Erythroblast (primary cell): ENCODE results near the gene SCRN2.

Experiments
- DNase-seq, 2 experiments: peaks; one replicate each; lab custom pipeline; 2025; lab: John Stamatoyannopoulos, UW
- GATA1 ChIP-seq: IDR thresholded peaks from 2 replicates; pipeline ENCODE4 v1.6.1; 2011; ENCODE audit warnings: low read depth, mild to moderate bottlenecking, control low read depth, low read length, moderate library complexity
- POLR2A ChIP-seq: IDR thresholded peaks from 2 replicates; pipeline ENCODE4 v1.6.1; 2011; ENCODE audit warnings: mild to moderate bottlenecking, low read length

Gene SCRN2

DNA sequence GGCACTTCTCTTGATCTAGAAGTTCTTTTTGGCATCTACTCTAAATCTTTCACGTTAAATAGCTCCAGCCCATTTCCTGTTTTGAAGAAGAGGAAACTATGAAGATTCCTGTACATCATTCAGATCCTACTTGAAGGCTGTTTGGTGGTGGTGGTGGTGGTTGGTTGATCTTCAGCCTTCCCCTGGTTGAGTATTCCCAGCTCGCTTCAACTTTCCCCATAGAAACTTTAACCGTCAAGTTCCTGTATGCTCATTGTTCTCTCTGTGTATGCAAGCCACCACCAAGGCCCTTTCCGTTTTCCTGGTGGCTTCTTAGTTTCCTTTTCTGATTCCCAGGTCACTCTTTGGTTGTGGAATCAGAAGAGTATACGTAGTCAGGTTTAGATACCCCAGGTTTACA lies 6.3 kb downstream of the SCRN2 start:
- TF ChIP-seq POLR2A (no peak), GATA1 (no peak)
- DNase-seq: no peak

DNA sequence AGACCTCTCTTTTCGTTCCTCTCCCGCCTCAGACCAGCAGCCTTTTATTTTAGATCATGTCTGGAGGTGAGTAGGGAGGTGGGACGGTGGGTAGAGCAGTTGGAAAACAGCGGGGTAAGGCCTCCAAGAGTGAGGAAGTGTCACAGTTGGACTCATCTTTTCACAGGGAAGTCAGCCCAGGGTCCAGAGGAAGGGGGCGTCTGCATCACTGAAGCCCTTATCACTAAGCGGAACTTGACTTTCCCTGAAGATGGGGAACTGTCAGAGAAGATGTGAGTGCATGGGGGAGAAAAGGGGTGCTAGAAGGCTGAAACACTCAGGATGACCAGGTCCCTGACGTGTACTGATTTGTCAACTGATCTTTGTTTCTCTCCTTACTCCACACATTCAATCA lies 9.1 kb downstream of the SCRN2 start:
- DNase-seq: peak in 1 of 2 experiments; percentile 35
- TF ChIP-seq GATA1 (no peak), POLR2A (no peak)

DNA sequence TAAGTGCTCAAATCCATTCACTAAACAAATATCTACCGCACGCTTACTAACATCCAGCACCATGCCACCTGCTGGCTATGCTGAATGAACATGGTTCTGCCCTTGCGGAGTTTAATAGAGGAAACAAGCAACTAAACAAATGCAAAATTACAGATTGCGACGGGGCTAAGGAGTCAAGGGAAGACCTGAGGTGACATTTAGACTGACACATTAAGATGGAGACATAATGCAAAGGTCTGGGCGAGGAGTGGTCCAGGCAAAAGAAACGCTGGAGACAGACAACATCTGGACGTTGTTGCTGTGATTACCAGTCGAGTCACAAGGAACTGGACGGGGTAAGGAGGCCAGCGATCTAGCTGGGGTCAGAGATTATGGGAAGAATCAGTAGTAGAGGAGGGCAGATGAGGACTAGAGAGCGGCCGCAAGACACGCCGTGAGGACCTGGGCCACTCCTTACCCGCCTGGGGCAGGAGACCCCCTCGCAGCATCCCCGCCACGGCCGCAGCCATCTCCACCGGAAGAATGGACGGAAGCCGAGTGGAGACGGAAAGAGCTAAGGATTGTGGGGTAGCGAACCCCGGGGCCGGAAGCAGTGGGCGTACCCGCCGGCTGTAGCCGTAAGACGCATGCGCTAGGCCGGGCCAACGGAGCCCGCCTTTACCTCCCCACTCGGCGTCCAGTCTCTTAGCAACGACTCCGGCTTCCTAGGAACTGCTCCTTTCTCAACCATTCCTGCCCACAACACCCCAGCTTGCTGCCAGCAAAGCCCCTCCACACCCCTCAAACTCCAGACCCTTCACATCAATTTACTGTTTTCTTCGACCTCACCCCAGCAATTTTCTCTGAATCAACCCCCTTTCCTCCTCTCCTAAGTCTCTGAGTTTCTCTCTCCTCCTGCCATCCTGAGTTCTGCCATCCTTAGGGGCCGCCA lies 9.8 kb downstream of the SCRN2 start, which contains the start of the genes LRRC46 and MRPL10:
TSS of gene LRRC46 (plus strand) at position 668 of the 931 bp plus-strand sequence. CDS start 320 bp downstream, outside the sequence.
TSS of gene MRPL10 (minus strand) at position 539 of the 931 bp plus-strand sequence. CDS start at position 509, 30 bp downstream.
- TF ChIP-seq POLR2A (peak; percentile 95), GATA1 (no peak)
- DNase-seq: peak; percentile 92 to 95

DNA sequence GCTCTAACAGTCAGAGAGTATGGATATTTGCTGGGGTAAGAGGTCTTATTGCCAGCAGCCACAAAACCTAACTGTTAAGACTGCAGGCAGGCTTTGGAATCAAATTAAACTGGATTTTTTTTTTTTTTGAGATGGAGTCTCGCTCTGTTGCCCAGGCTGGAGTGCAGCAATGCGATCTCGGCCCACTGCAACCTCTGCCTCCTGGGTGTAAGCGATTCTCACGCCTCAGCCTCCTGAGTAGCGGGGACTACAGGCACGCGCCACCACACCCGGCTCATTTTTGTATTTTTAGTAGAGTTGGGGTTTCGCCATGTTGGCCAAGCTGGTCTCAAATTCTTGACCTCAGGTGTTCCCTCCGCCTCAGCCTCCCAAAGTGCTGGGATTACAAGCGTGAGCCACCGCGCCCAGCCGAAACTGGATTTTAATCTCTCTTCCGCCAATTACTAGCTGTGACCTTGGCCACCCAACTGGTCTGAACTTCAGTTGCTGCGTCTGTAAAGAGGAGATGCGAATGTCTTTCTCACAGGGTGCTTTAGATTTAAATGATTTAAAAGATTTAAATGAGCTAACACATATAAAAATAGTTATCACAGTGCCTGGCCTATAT lies 10.6 kb downstream of the SCRN2 start:
- no peak for DNase-seq
- TF ChIP-seq GATA1: no peak
- no peak for TF ChIP-seq POLR2A

DNA sequence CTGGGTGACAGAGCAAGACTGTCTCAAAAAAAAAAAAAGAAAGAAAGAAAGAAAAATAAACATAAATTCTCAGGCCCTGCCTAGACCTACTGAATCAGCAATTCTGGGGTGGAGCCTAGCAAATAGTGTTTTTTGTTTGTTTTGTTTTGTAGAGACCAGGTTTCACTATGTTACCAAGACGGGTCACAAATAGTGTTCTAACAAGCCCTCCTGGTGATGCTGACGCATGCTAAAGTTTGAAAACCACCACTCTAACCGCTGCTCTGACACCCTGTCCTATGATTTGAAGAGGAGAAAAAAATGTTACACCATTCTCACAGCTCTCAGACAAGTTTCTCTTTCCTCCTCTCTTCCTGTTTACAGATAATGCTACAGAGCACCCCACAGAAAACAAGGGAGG lies 11.2 kb downstream of the SCRN2 start:
- no peak for TF ChIP-seq POLR2A
- DNase-seq: no peak

DNA sequence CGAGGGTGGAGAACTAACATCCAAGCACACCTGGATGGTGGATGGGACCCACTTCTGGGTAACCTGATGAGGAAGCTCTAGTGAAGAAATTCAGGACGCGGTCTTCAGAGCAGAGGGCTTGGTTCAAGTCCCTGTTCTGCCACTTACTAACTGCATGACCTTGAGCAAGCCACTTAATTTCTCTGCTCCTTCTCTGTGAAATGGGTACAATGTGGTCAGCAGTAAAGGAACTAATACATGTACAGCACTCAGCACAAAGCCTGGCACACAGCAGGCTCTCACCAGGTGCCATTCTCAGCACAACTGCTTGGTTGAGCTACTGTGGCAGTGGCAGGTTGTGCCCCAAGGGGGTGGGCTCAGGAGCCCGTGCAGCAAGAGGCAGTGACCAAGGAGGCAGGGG lies 17.6 kb downstream of the SCRN2 start:
- TF ChIP-seq POLR2A: no peak
- TF ChIP-seq GATA1: no peak
- DNase-seq: no peak

DNA sequence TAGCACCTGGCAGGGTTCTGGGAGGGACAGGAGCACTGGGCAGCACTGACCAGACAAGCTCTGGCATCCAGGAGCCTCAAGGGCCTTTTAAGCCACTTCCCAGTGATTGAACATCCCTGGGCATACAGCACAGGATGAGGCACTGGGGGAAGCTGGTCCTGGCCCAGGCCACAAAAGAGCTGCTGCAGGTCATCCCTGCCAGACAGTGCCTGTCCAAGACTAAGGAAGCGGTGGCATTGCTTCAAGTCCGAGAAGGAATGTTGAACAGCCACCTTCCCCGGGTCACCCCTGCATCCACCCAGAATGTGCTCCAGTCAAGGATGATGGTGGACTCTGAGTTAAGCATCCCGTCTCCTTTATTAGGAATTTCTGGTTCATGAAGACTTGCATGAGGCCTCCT lies 18.3 kb downstream of the SCRN2 start:
- DNase-seq: no peak
- TF ChIP-seq GATA1 (no peak), POLR2A (no peak)

DNA sequence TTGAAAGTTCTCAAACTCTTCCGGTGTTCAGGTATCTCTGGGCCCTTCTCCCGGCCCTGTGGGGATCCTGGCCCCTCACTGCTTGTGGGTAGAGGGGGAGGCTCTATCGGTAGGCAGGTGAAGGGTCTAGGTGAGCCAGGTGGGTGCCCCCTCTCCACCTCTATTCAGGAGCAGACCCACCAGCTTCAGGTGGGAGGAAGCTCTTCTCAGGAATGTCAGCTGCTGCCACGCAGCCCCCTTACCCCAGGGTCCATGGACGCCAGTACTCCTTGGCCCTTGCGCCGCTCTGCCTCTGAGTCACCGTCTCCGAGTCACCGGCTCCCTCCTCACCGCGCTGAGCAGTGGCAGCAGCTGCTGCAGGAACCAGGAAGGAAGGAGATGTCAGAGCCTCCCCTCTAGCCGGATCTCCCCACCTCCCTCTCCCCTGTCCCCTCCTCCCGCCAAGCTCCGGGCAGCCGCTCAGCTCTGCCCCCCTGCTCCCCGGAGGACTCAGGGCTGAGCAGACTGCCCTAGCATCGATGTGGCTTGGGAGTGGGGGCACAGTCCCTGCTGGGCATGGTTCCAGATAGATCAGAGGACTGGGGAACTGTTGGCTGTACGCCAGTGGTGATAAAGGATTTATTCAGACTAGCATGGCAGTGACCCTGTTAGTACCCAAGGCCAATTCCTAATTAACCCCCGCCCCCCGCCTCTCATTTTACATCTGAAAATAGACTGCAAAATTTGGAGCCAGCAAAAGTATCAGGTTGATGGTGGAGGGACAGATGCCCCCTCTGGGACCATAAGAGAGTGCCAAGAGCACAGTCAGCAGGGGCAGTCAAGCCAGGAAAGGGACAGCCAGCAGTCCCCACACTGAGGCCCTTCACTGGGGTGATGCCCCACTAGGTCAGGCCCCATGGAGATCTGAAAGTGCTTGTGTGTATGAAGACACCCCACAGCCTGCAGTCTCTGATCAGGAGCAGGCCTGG lies 19.4 kb downstream of the SCRN2 start, which contains the start of gene OSBPL7:
TSS of gene OSBPL7 (minus strand) at position 371 of the 968 bp plus-strand sequence. CDS start 1,516 bp downstream, outside the sequence.
- peak; percentile 76 to 78 for DNase-seq
- peak; percentile 63 for TF ChIP-seq POLR2A
- TF ChIP-seq GATA1: no peak

DNA sequence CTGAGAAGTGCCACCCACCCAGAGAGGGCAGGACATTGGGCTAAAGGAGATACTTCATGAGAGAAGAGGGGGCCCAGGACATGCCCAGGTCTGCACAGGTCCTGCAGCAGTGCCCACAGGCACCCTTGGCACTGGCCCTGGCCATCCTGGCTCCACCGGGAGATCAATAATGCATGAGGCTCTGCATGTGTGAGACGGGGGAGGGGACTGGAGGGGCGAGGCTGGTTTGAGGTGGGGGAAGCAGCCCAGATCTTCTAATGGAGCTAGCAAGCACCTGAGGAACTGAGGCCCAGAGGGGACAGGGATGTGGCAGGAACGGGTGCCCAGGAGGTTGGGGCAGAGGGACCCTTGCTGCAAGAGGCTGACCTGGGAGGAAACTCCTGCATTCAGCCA lies 20.0 kb downstream of the SCRN2 start:
- TF ChIP-seq POLR2A (no peak), GATA1 (no peak)
- no peak for DNase-seq

DNA sequence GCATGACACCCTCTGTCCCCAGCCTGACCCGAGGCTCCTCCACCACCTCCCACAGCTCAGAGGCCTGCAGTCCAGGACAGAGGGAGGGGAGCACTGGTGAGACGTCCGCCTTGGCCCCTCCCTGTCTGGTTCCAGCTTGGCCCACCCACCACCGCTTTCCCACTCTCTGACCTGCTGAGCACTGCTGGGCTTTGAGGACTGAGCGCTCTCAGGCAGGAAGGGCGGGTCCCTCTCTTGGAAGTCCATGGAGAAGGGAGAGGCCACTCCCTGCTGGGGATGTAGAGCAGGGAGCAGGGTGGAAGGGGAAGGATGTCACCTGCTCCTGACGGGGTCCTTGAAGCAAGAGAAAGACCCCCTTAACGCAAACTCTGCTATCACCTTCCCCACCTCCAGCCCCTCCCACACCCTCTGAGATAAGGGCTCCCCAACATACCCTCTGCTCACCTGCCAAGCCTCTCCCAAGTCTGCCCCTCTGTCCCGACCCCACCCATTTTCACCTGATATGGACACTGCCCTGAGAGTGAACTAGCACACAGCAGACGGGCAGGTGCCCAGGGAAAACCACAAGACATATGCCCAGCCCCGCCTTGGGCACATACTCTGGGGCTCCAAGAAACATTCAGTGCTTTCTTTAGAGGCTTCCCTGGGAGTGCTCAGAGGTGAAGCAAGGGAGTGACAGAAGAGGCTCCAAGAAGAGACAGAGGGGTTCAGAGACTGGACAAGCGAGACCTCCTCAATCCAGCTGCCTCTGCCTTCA lies 20.9 kb downstream of the SCRN2 start:
- no peak for TF ChIP-seq GATA1
- TF ChIP-seq POLR2A: no peak
- no peak for DNase-seq

DNA sequence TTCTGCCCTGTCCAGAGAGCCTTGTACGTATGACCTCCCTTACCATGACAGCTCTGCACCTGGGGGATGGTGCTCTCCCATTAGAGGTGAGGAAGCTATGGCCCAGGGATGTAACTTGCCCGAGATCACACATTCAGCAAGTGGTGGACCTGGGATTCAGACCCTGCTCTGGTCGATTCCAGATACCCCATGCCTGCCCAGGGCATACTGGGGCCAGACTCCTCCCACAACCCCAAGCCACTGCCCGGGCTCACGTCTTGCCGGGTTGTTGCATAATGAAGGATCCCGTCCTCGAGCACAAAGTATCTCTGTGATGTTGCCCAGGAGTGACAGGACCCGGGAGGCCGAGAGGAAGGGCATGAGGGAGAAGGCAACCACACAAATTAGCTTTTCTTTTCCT lies 21.6 kb downstream of the SCRN2 start:
- DNase-seq: no peak
- TF ChIP-seq POLR2A (no peak), GATA1 (no peak)

DNA sequence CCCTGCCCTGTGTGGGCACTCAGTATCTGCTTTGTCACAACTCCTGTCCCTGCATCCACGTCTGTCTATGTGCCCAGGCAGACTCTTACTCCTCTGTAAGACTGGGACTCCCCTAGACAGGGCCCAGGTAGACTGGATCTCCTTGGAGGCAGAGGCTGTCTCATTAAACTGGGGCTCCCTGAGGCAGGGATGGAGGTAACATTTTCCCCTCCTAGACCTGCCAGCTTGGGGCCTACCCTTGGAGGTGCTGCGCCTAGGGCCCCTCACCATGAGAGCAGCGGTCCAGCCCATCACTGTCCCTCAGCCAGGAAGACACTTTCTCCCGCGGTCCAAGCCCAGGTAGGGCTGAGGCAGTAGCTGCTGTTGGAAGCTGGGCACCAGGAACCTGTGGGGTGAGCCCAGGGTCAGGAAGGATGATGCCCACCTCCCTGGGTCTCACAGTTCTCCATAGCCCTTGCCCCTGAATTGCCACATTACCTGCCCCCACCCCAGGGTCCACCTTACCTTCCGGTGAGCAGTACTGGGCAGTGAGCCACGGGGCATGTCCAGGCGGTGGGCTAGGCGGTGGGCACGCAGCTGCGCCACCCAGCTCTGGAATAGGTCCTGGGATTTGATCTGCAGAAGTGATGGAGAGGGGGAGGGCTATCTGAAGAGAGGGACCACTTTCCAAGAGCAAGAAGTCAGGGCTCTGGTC lies 22.9 kb downstream of the SCRN2 start:
- DNase-seq: no peak
- TF ChIP-seq GATA1: no peak
- no peak for TF ChIP-seq POLR2A

DNA sequence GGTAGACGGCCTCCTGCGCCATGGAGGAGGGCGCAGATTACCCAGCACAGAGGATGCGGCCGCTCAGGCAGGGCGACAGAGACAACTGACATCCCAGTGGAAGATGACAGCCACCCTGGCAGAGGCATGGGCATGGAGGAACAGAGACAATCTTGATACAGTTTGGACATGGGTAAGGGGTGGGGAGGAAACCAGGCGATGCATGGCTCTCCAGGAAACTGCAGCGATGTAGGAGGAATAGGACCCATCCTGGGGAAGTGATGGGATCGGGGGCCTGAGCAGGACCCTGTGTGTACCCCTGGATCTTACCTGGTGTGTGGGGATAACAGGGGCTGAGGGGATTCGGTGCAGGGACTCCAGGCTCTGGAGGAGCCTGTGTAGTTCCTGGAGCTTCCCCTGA lies 24.1 kb downstream of the SCRN2 start:
- no peak for DNase-seq

More for the DNA sequence above, 24.1 kb downstream of the SCRN2 start:
- no peak for TF ChIP-seq POLR2A
- no peak for TF ChIP-seq GATA1
